Measurements from ENCODE around the gene GJA10.

GJA10 gene

DNA sequence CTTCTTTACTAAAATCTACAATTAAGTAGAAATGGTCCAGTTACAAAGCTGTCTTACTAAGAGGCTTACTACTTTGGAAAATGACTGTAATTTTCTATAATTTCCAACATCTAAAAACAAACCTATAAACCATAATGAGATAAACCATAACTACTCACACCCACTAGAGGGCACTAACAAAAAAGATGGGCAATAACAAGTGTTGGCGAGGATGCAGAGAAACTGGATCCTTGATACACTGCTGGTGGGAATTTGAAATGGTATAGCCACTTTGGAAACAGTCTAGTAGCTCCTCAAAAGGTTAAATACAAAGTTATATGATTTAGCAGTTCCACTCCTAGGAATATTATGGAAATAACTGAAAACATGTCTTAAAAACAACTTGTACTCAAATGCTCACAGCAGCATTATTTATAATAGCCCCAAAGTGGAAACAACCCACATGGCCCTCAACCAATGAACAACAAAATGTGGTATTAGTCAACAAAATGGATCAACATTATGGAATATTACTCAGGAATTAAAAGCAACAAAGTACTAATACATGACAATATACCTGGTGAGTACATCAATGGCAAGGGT is 50.6 kb downstream of the GJA10 start:
- DNase-seq (ENCODE audit: low spot score), result no peak
